Calu3 (cell line): ENCODE measurements around the gene TRPM8. TPM values are rescaled to one million over a fixed set of nuclear protein-coding genes. Genes with fewer than 3 reads are reported as not detected.

Experiments used
- BruUV-seq: library from RNA; stranded (reverse); fragments of 400-500 nt; replicated peaks from 2 replicates; lab custom pipeline; 2021; lab: Mats Ljungman, UMichigan
- CTCF ChIA-PET: fragments of 300-600 bp; sonication (Branson Sonifier 250); formaldehyde crosslinking; loops from one replicate; lab custom pipeline; 2022; ENCODE audit warnings: antibody characterized with exemption; lab: Charles Lee
- DNase-seq: peaks from one replicate; pipeline ENCODE4 v3.0.0; 2022
- H3K27ac Mint-ChIP-seq: one replicate; pipeline ENCODE4 v1.8.0; 2022; ENCODE audit warnings: mixed read lengths; ENCODE audit not compliant: unreplicated experiment
- H3K27me3 Mint-ChIP-seq: one replicate; pipeline ENCODE4 v1.8.0; 2022; ENCODE audit warnings: mixed read lengths; ENCODE audit not compliant: unreplicated experiment
- H3K36me3 Mint-ChIP-seq: one replicate; pipeline ENCODE4 v1.8.0; 2022; ENCODE audit warnings: mild to moderate bottlenecking, moderate library complexity, mixed read lengths; ENCODE audit not compliant: insufficient read depth, unreplicated experiment
- H3K4me1 Mint-ChIP-seq: one replicate; pipeline ENCODE4 v1.8.0; 2022; ENCODE audit warnings: mild to moderate bottlenecking, low read depth, mixed read lengths; ENCODE audit not compliant: unreplicated experiment
- H3K4me3 Mint-ChIP-seq: one replicate; pipeline ENCODE4 v1.8.0; 2022; ENCODE audit warnings: mild to moderate bottlenecking, low read depth, moderate library complexity, mixed read lengths; ENCODE audit not compliant: unreplicated experiment
- H3K9me3 Mint-ChIP-seq: one replicate; pipeline ENCODE4 v1.8.0; 2022; ENCODE audit warnings: low read depth, mixed read lengths; ENCODE audit not compliant: unreplicated experiment
- CTCF ChIP-seq: fragments of 200-600 bp; IDR thresholded peaks from one replicate; pipeline ENCODE4 v1.8.0; 2022; ENCODE audit warnings: antibody characterized with exemption; ENCODE audit not compliant: unreplicated experiment
- intact Hi-C: fragments of 100-400 bp; cut with micrococcal nuclease; formaldehyde crosslinking; loops from one replicate; pipeline ENCODE4 v1.10.0; 2022; ENCODE audit not compliant: unreplicated experiment
- total RNA-seq: library from RNA; stranded (reverse); gene quantifications from 2 replicates; pipeline ENCODE4 v1.2.3, GENCODE V29; 2022

The TRPM8 gene
- total RNA-seq, 1 experiment from 2014 or later, result 1.1 TPM

DNA sequence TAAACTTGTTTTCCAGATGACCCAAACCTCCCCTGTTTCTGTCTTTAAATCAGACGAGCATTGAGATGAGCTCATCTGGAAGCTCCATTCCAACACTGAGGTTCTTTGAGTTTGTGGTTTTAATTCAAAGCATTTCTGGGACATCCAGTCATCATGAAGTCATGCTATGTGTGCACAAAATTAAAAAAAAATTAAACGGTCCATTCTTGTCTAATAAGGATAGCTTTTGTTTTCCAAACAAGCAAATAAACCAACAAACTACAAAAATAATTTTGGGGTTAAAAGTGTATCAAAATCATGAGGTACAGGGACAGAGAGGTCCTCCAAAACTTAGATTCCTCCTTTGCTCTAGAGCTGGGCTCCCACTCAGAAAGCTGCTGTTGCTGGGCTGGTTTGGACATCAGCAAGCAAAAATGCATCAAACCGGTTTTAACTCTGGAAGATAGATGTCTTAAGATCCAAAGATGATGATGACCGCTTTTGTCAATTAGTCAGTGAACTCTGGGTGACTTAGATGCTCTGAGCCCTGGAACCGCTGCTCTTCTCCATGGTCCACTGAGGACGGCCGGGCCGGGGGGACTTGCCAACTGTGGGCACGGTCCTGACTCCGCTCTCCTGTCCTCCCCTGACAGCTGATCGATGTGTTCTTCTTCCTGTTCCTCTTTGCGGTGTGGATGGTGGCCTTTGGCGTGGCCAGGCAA is 65.4 kb downstream of the TRPM8 start:
- CTCF ChIA-PET, result interaction anchor here (0.8 to 2.3 kb wide), 3 partner anchors 100 to 120 kb away, joined by 4 to 9 read pairs (median 4); no protein-coding TSS in a partner anchor
- Mint-ChIP-seq H3K36me3 (peaks cover 13% of the 10 kb centered on the region), H3K27ac (no peak overlapping the region), H3K4me1 (peaks cover 55% of the 10 kb centered on the region), H3K27me3 (no peaks in the 10 kb centered on the region), H3K9me3 (peaks cover 7% of the 10 kb centered on the region), H3K4me3 (peak overlapping the region; percentile 25)
- BruUV-seq, result no TSS peak
- intact Hi-C loops, result no loop called here
- no peak for TF ChIP-seq CTCF
- DNase-seq, result no peak

DNA sequence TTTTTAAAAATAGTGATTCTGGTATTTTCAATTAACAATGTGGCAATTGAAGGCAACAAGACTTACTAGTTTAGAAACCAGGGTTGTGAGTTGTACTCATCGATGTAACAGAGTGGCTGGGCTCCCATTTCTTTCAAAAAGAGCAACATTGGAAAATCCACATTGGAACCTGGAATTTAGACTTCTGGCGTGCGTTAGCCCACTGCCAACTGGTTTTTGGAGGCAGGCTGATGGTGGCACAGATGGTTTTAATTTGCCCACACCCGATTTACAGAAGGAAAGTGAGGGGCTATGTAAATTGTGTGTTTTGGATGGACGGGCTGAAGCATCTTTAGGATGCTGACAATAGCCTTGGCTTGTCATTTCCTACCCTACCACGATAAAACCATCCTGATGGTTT is 66.3 kb downstream of the TRPM8 start:
- BruUV-seq, result no TSS peak

GRCh38 chr2:233988581-233988980 is 71.4 kb downstream of the TRPM8 start:
- CTCF ChIA-PET, result no interaction called here
- Mint-ChIP-seq H3K4me3 (no peak overlapping the region), H3K9me3 (peaks cover 12% of the 10 kb centered on the region), H3K36me3 (no peaks in the 10 kb centered on the region), H3K27ac (no peak overlapping the region), H3K4me1 (peaks cover 25% of the 10 kb centered on the region), H3K27me3 (no peaks in the 10 kb centered on the region)
- intact Hi-C loops, result no loop called here
- no peak for TF ChIP-seq CTCF
- DNase-seq, result no peak
- no TSS peak for BruUV-seq

More for the DNA sequence above, 66.3 kb downstream of the TRPM8 start:
- Mint-ChIP-seq H3K27ac (no peak overlapping the region), H3K27me3 (no peaks in the 10 kb centered on the region), H3K36me3 (peaks cover 13% of the 10 kb centered on the region), H3K4me1 (peaks cover 46% of the 10 kb centered on the region), H3K4me3 (no peak overlapping the region), H3K9me3 (peaks cover 12% of the 10 kb centered on the region)
- CTCF ChIA-PET, result no interaction called here
- intact Hi-C loops, result no loop called here
- no peak for DNase-seq
- no peak for TF ChIP-seq CTCF

DNA sequence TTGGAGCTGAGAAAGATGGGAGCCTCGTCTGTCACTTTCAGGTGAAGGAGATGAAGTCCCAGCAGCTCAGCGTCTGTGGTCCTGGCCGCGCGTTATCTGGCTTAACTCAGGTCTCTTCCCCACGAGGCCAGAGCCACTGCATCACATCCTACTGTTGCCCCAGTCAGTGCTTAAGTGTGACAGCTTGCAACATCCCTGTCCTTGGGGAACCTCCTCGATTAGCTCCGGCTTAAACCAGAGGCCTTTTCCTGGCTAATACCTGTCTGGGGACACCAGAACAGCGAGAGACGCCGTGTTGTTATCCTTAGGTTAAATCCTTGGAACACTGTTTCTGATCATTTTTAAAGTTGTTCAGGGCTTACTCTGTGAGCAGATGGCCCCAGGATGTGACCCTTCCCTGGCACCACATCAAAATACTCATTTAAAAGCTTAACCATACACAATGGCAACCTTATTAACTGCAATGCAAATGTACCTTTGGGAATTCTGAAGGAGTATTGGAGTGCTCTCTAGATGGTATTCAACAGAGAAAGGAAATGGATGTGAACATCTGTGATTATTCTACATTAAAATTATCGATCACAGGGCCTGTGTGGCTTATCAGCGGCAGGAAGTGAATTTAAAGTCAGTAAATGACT is 72.2 kb downstream of the TRPM8 start:
- Mint-ChIP-seq H3K27ac (no peak overlapping the region), H3K4me3 (no peak overlapping the region), H3K27me3 (no peaks in the 10 kb centered on the region), H3K4me1 (peaks cover 25% of the 10 kb centered on the region), H3K36me3 (no peaks in the 10 kb centered on the region), H3K9me3 (peaks cover 11% of the 10 kb centered on the region)
- intact Hi-C loops, result no loop called here
- CTCF ChIA-PET, result no interaction called here
- no TSS peak for BruUV-seq
- DNase-seq, result no peak
- TF ChIP-seq CTCF, result no peak
